SK-N-SH treated with all-trans-retinoic acid at 6 μM for 48 hours (cell line): ENCODE results near the gene USP12.
A peak's percentile ranks its signal among the peaks of the same experiment; 100 is the strongest.

Source experiments
- ATAC-seq: fragments of 200-7000 bp; cut with Tn5 transposase; 3 replicates; pipeline ENCODE4 v1.9.1; 2020; ENCODE audit warnings: mild to moderate bottlenecking, moderate library complexity
- ARNTL ChIP-seq: fragments of 450-650 bp; formaldehyde crosslinking; IDR thresholded peaks from 2 replicates; pipeline ENCODE4 v1.5.0; 2020; ENCODE audit warnings: low read depth, mild to moderate bottlenecking, moderate library complexity, borderline replicate concordance
- BACH2 ChIP-seq: fragments of 250-450 bp; sonication (Bioruptor Pico); IDR thresholded peaks from 2 replicates; pipeline ENCODE4 v1.9.0; 2021; ENCODE audit warnings: mild to moderate bottlenecking, borderline replicate concordance
- CREB5 ChIP-seq: fragments of 250-450 bp; sonication (Bioruptor Pico); IDR thresholded peaks from 2 replicates; pipeline ENCODE4 v1.5.1; 2020; ENCODE audit warnings: low read depth, mild to moderate bottlenecking, moderate library complexity
- CSDC2 ChIP-seq: fragments of 250-450 bp; sonication (Bioruptor Pico); IDR thresholded peaks from 2 replicates; pipeline ENCODE4 v1.5.0; 2020; ENCODE audit warnings: mild to moderate bottlenecking, moderate library complexity
- ESRRG ChIP-seq: fragments of 250-450 bp; sonication (Bioruptor Pico); IDR thresholded peaks from 2 replicates; pipeline ENCODE4 v1.6.1; 2021; ENCODE audit warnings: mild to moderate bottlenecking
- GLIS3 ChIP-seq: fragments of 250-450 bp; sonication (Bioruptor Pico); IDR thresholded peaks from 2 replicates; pipeline ENCODE4 v1.5.0; 2020; ENCODE audit warnings: mild to moderate bottlenecking, moderate library complexity
- ISL1 ChIP-seq: fragments of 250-450 bp; sonication (Bioruptor Pico); IDR thresholded peaks from 2 replicates; pipeline ENCODE4 v2.1.2; 2022; ENCODE audit warnings: mild to moderate bottlenecking, moderate library complexity
- POU6F1 ChIP-seq: fragments of 250-450 bp; sonication (Bioruptor Pico); IDR thresholded peaks from 2 replicates; pipeline ENCODE4 v1.8.0; 2021; ENCODE audit warnings: low read depth, mild to moderate bottlenecking, moderate library complexity, borderline replicate concordance
- PPARA ChIP-seq: fragments of 250-450 bp; sonication (Bioruptor Pico); IDR thresholded peaks from 2 replicates; pipeline ENCODE4 v1.5.0; 2020; ENCODE audit warnings: mild to moderate bottlenecking, borderline replicate concordance
- RARB ChIP-seq: fragments of 250-450 bp; sonication (Bioruptor Pico); IDR thresholded peaks from 2 replicates; pipeline ENCODE4 v1.8.0; 2021; ENCODE audit warnings: mild to moderate bottlenecking, moderate library complexity
- SNAI2 ChIP-seq: fragments of 250-450 bp; sonication (Bioruptor Pico); IDR thresholded peaks from 2 replicates; pipeline ENCODE4 v1.5.0; 2020; ENCODE audit warnings: mild to moderate bottlenecking, moderate library complexity
- TCF4 ChIP-seq: fragments of 250-450 bp; sonication (Bioruptor Pico); IDR thresholded peaks from 2 replicates; pipeline ENCODE4 v1.8.0; 2021; ENCODE audit warnings: mild to moderate bottlenecking, moderate library complexity, borderline replicate concordance
- TOX ChIP-seq: fragments of 250-450 bp; sonication (Bioruptor Pico); IDR thresholded peaks from 2 replicates; pipeline ENCODE4 v1.8.0; 2021; ENCODE audit warnings: mild to moderate bottlenecking, moderate library complexity, borderline replicate concordance
- ZC3H10 ChIP-seq: fragments of 250-450 bp; sonication (Bioruptor Pico); IDR thresholded peaks from 2 replicates; pipeline ENCODE4 v1.5.1; 2021; ENCODE audit warnings: mild to moderate bottlenecking, moderate library complexity
- ZFP3 ChIP-seq: fragments of 250-450 bp; sonication (Bioruptor Pico); IDR thresholded peaks from 2 replicates; pipeline ENCODE4 v1.5.0; 2020; ENCODE audit warnings: mild to moderate bottlenecking, moderate library complexity
- ZFP30 ChIP-seq: fragments of 450-650 bp; formaldehyde crosslinking; IDR thresholded peaks from 2 replicates; pipeline ENCODE4 v1.5.0; 2022; ENCODE audit warnings: mild to moderate bottlenecking, moderate library complexity
- ZNF565 ChIP-seq: fragments of 450-650 bp; formaldehyde crosslinking; conservative IDR thresholded peaks from 2 replicates; pipeline ENCODE4 v1.5.0; 2020; ENCODE audit warnings: low read depth, mild to moderate bottlenecking, moderate library complexity
- ZNF70 ChIP-seq: fragments of 450-650 bp; formaldehyde crosslinking; IDR thresholded peaks from 2 replicates; pipeline ENCODE4 v1.5.0; 2020; ENCODE audit warnings: mild to moderate bottlenecking, moderate library complexity
- ZNF8 ChIP-seq: fragments of 450-650 bp; formaldehyde crosslinking; IDR thresholded peaks from 2 replicates; pipeline ENCODE4 v1.5.0; 2020; ENCODE audit warnings: mild to moderate bottlenecking, moderate library complexity
- TF ChIP-seq, protein P1 (sequence below): fragments of 250-450 bp; sonication (Bioruptor Pico); IDR thresholded peaks from 2 replicates; pipeline ENCODE4 v1.5.1; 2021; ENCODE audit warnings: mild to moderate bottlenecking, moderate library complexity
- TF ChIP-seq, protein P2 (sequence below): fragments of 250-450 bp; sonication (Bioruptor Pico); IDR thresholded peaks from 2 replicates; pipeline ENCODE4 v1.5.0; 2020; ENCODE audit warnings: mild to moderate bottlenecking, moderate library complexity

USP12 gene

GRCh38 chr13:27104606-27105005 lies 67.0 kb downstream of the USP12 start:
- TF ChIP-seq GLIS3 (CRISPR knock-in tag) (no peak), TCF4 (peak; percentile 51; the same call in 1 of the 2 replicates), ISL1 (CRISPR knock-in tag) (peak; percentile 71), ZC3H10 (CRISPR knock-in tag) (no peak)
- ATAC-seq, result no peak

DNA sequence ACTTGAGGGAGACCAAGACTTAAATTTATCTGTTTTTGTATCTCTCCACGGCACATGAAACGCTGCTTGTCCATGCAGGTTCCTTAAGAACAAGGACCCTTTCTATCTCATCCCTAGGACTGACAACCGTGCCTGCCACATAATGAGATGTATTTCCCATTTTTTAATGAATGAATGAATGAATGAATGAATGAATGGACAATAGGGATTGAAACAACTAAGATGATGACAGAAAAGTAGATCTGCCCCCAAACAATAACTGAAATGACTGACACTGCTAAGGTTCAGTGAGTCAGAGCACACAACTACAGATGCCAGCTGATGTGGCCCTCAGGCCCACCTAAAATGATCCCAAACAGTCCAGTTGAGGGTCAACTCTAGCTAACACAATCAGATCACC lies 69.8 kb downstream of the USP12 start:
- no peak for ATAC-seq
- TF ChIP-seq ZNF565 (no peak), BACH2 (no peak), CREB5 (CRISPR knock-in tag) (no peak), CSDC2 (no peak), SNAI2 (no peak), PPARA (CRISPR knock-in tag) (no peak), POU6F1 (CRISPR knock-in tag) (no peak), ISL1 (CRISPR knock-in tag) (no peak), ARNTL (CRISPR knock-in tag) (no peak), ESRRG (CRISPR knock-in tag) (no peak)

DNA sequence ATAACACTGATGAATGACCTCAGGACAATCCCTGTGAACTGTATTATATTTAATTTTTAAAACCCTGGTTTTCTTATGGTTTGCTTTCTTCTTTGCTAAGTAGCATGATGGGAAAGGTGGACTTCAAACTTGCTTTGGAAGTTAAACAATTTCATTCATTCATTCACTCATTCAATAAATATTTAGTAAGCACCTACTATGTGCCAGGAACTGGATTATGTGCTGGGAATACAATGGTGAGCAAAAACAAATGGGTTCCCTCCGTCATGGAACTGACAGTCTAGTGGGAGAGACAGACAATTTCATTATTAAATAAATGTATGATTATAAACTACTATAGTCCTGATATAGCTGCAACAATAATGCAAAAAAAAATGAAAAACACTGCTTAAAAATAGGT lies 70.3 kb downstream of the USP12 start:
- no peak for ATAC-seq
- no peak for TF ChIP-seq ISL1 (CRISPR knock-in tag)
- TF ChIP-seq CSDC2, result no peak
- TF ChIP-seq ZC3H10 (CRISPR knock-in tag), result no peak
- TF ChIP-seq ZNF8 (CRISPR knock-in tag), result no peak
- TF ChIP-seq TCF4, result no peak
- TF ChIP-seq POU6F1 (CRISPR knock-in tag), result no peak
- no peak for TF ChIP-seq CREB5 (CRISPR knock-in tag)
- TF ChIP-seq, protein P1, sequence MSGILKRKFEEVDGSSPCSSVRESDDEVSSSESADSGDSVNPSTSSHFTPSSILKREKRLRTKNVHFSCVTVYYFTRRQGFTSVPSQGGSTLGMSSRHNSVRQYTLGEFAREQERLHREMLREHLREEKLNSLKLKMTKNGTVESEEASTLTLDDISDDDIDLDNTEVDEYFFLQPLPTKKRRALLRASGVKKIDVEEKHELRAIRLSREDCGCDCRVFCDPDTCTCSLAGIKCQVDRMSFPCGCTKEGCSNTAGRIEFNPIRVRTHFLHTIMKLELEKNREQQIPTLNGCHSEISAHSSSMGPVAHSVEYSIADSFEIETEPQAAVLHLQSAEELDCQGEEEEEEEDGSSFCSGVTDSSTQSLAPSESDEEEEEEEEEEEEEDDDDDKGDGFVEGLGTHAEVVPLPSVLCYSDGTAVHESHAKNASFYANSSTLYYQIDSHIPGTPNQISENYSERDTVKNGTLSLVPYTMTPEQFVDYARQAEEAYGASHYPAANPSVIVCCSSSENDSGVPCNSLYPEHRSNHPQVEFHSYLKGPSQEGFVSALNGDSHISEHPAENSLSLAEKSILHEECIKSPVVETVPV, result no peak
- no peak for TF ChIP-seq RARB (CRISPR knock-in tag)
- TF ChIP-seq ZFP30 (CRISPR knock-in tag), result no peak
- TF ChIP-seq ZNF70, result no peak
- no peak for TF ChIP-seq ESRRG (CRISPR knock-in tag)
- no peak for TF ChIP-seq TOX (CRISPR knock-in tag)
- no peak for TF ChIP-seq ZFP3 (CRISPR knock-in tag)
- TF ChIP-seq PPARA (CRISPR knock-in tag), result no peak
- TF ChIP-seq, protein P2, sequence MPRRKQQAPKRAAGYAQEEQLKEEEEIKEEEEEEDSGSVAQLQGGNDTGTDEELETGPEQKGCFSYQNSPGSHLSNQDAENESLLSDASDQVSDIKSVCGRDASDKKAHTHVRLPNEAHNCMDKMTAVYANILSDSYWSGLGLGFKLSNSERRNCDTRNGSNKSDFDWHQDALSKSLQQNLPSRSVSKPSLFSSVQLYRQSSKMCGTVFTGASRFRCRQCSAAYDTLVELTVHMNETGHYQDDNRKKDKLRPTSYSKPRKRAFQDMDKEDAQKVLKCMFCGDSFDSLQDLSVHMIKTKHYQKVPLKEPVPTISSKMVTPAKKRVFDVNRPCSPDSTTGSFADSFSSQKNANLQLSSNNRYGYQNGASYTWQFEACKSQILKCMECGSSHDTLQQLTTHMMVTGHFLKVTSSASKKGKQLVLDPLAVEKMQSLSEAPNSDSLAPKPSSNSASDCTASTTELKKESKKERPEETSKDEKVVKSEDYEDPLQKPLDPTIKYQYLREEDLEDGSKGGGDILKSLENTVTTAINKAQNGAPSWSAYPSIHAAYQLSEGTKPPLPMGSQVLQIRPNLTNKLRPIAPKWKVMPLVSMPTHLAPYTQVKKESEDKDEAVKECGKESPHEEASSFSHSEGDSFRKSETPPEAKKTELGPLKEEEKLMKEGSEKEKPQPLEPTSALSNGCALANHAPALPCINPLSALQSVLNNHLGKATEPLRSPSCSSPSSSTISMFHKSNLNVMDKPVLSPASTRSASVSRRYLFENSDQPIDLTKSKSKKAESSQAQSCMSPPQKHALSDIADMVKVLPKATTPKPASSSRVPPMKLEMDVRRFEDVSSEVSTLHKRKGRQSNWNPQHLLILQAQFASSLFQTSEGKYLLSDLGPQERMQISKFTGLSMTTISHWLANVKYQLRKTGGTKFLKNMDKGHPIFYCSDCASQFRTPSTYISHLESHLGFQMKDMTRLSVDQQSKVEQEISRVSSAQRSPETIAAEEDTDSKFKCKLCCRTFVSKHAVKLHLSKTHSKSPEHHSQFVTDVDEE (CRISPR knock-in tag), result no peak
- no peak for TF ChIP-seq GLIS3 (CRISPR knock-in tag)
- TF ChIP-seq BACH2, result no peak
